HCT116 (cell line): Measurements from ENCODE around the gene TAGLN2. TPM values are rescaled to one million over a fixed set of nuclear protein-coding genes. Genes with fewer than 3 reads are reported as not detected.
A peak's percentile ranks its signal among the peaks of the same experiment; 100 is the strongest.

ENCODE experiments used
- ATAC-seq: fragments of 200-7000 bp; cut with Tn5 transposase; 2 replicates; pipeline ENCODE4 v1.9.1; 2020; ENCODE audit warnings: mild to moderate bottlenecking, moderate library complexity
- BruUV-seq: library from RNA; stranded (reverse); fragments of 400-500 nt; replicated peaks from 2 replicates; lab custom pipeline; 2021; lab: Mats Ljungman, UMichigan
- CTCF ChIA-PET: fragments of 300-600 bp; sonication (Branson Sonifier 250); formaldehyde crosslinking; loops from one replicate; lab custom pipeline; 2021; ENCODE audit warnings: antibody characterized with exemption; lab: Charles Lee
- POLR2A ChIA-PET: fragments of 300-600, 350-600 bp; sonication (Branson Sonifier 250); formaldehyde crosslinking; loops from one replicate; lab custom pipeline; 2021; ENCODE audit warnings: antibody characterized with exemption; lab: Charles Lee
- RAD21 ChIA-PET, 2 experiments: fragments of 300-600 bp; sonication (Branson Sonifier 250); formaldehyde crosslinking; loops; one replicate each; lab custom pipeline; 2023; ENCODE audit warnings: low total read pairs in 2 of 2; ENCODE audit not compliant: uncharacterized antibody in 2 of 2, unreplicated experiment in 2 of 2, low non-redundant PET in 1 of 2; lab: Charles Lee
- DNase-seq: peaks from one replicate; pipeline ENCODE4 v3.0.0-alpha.2; 2010; ENCODE audit warnings: low read depth, low spot score
- H2AFZ ChIP-seq: fragments of 200-600 bp; shearing (Covaris generic), sonication (generic); 2 replicates; pipeline ENCODE4 v1.6.1; 2017; ENCODE audit warnings: low read depth, mixed run types, mixed read lengths, antibody characterized with exemption, low read length; ENCODE audit not compliant: poor library complexity, severe bottlenecking
- H3K27ac ChIP-seq: 2 replicates; pipeline ENCODE4 v1.5.1; 2012; ENCODE audit warnings: low read depth, low read length
- H3K27me3 ChIP-seq: fragments of 200-600 bp; sonication (generic); 2 replicates; pipeline ENCODE4 v1.6.1; 2016; ENCODE audit warnings: mixed run types, low read length, mixed read lengths; ENCODE audit not compliant: insufficient read depth
- H3K36me3 ChIP-seq, 2 experiments: fragments of 200-500 bp in 1 of 2; fragments of 200-600 bp in 1 of 2; sonication (Bioruptor generic) in 1 of 2; sonication (generic) in 1 of 2; 2 replicates each; pipeline versions ENCODE4 v1.5.1 to v1.6.1; 2014 to 2016; ENCODE audit warnings: low read length in 2 of 2, inconsistent platforms in 1 of 2, mixed read lengths in 1 of 2, mixed run types in 1 of 2; ENCODE audit not compliant: insufficient read depth in 2 of 2, control insufficient read depth in 1 of 2
- H3K4me1 ChIP-seq, 2 experiments: fragments of 200-600 bp in 1 of 2; sonication (generic) in 1 of 2; 2 replicates each; pipeline versions ENCODE4 v1.5.1 to v1.6.1; 2012 to 2017; ENCODE audit warnings: low read length in 2 of 2, inconsistent platforms in 1 of 2, mild to moderate bottlenecking in 1 of 2, mixed read lengths in 1 of 2, mixed run types in 1 of 2, moderate library complexity in 1 of 2; ENCODE audit not compliant: insufficient read depth in 2 of 2, control insufficient read depth in 1 of 2
- H3K4me2 ChIP-seq: fragments of 200-600 bp; sonication (generic); 2 replicates; pipeline ENCODE4 v1.6.1; 2017; ENCODE audit warnings: mixed run types, low read length, mixed read lengths
- H3K4me3 ChIP-seq, 2 experiments: fragments of 200-600 bp in 1 of 2; sonication (generic) in 1 of 2; replicated peaks in 1 of 2; 2 replicates each; pipeline ENCODE4 v1.5.1; 2011 to 2016; ENCODE audit warnings: low read length in 2 of 2, control low read depth in 1 of 2, low read depth in 1 of 2, mild to moderate bottlenecking in 1 of 2, mixed read lengths in 1 of 2, mixed run types in 1 of 2
- H3K79me2 ChIP-seq: fragments of 200-600 bp; sonication (generic); 2 replicates; pipeline ENCODE4 v1.6.1; 2017; ENCODE audit warnings: mild to moderate bottlenecking, mixed run types, low read length, moderate library complexity, mixed read lengths; ENCODE audit not compliant: insufficient read depth
- H3K9ac ChIP-seq: fragments of 200-600 bp; sonication (generic); 2 replicates; pipeline ENCODE4 v1.6.1; 2016; ENCODE audit warnings: low read length, mixed read lengths
- H3K9me2 ChIP-seq: fragments of 200-600 bp; sonication (generic), shearing (Covaris generic); 2 replicates; pipeline ENCODE4 v1.6.1; 2017; ENCODE audit warnings: mixed run types, mild to moderate bottlenecking, moderate library complexity; ENCODE audit not compliant: insufficient read depth
- H3K9me3 ChIP-seq, 2 experiments: fragments of 200-500 bp in 1 of 2; fragments of 200-600 bp in 1 of 2; sonication (Bioruptor generic) in 1 of 2; sonication (generic) in 1 of 2; 2 replicates each; pipeline ENCODE4 v1.6.1; 2014 to 2017; ENCODE audit warnings: low read length in 2 of 2, mixed read lengths in 2 of 2, inconsistent platforms in 1 of 2, low read depth in 1 of 2, mild to moderate bottlenecking in 1 of 2, mixed run types in 1 of 2, moderate library complexity in 1 of 2; ENCODE audit not compliant: control insufficient read depth in 1 of 2, insufficient read depth in 1 of 2
- H4K20me1 ChIP-seq: fragments of 200-600 bp; sonication (generic), shearing (Covaris generic); 2 replicates; pipeline ENCODE4 v1.6.1; 2017; ENCODE audit warnings: mixed run types, mild to moderate bottlenecking, moderate library complexity; ENCODE audit not compliant: insufficient read depth
- EGR1 ChIP-seq: IDR thresholded peaks from 2 replicates; pipeline ENCODE4 v1.6.1; 2012; ENCODE audit warnings: low read depth
- ELF1 ChIP-seq: IDR thresholded peaks from 2 replicates; pipeline ENCODE4 v1.6.1; 2012; ENCODE audit warnings: low read depth, borderline replicate concordance
- EZH2 ChIP-seq: fragments of 200-600 bp; sonication (generic); IDR thresholded peaks from 2 replicates; pipeline ENCODE4 v1.6.1; 2017; ENCODE audit warnings: antibody characterized with exemption, mixed run types
- EZH2phosphoT487 ChIP-seq: fragments of 200-600 bp; IDR thresholded peaks from 2 replicates; pipeline ENCODE4 v1.6.1; 2018; ENCODE audit warnings: antibody characterized with exemption, borderline replicate concordance
- FOSL1 ChIP-seq: IDR thresholded peaks from 2 replicates; pipeline ENCODE4 v1.6.1; 2012; ENCODE audit warnings: low read depth
- JUND ChIP-seq: IDR thresholded peaks from 2 replicates; pipeline ENCODE4 v1.6.1; 2012
- POLR2AphosphoS5 ChIP-seq: IDR thresholded peaks from 2 replicates; pipeline ENCODE4 v1.6.1; 2011; ENCODE audit warnings: mild to moderate bottlenecking, low read depth, low read length, moderate library complexity
- RAD21 ChIP-seq: IDR thresholded peaks from 2 replicates; pipeline ENCODE4 v1.6.1; 2012; ENCODE audit warnings: low read depth, mild to moderate bottlenecking
- SIN3A ChIP-seq: IDR thresholded peaks from 2 replicates; pipeline ENCODE4 v1.6.1; 2012; ENCODE audit warnings: low read depth
- SP1 ChIP-seq: IDR thresholded peaks from 2 replicates; pipeline ENCODE4 v1.6.1; 2012; ENCODE audit warnings: low read depth
- SRF ChIP-seq: IDR thresholded peaks from 2 replicates; pipeline ENCODE4 v1.6.1; 2012; ENCODE audit warnings: low read depth
- YY1 ChIP-seq: IDR thresholded peaks from 2 replicates; pipeline ENCODE4 v1.6.1; 2011; ENCODE audit warnings: low read length, low read depth, moderate library complexity, mild to moderate bottlenecking; ENCODE audit not compliant: insufficient replicate concordance; ENCODE audit errors: extremely low read depth
- ZFX ChIP-seq: fragments of 450-650 bp; IDR thresholded peaks from 2 replicates; pipeline ENCODE4 v1.6.1; 2017
- ZNF274 ChIP-seq: fragments of 200-500 bp; sonication (Bioruptor generic); IDR thresholded peaks from 2 replicates; pipeline ENCODE4 v1.6.1; 2014; ENCODE audit warnings: mild to moderate bottlenecking, low read depth, low read length, inconsistent platforms
- intact Hi-C: fragments of 100-400 bp; cut with micrococcal nuclease; formaldehyde crosslinking; loops from 2 replicates; pipeline ENCODE4 v1.10.0; 2022
- total RNA-seq: library from RNA; stranded (reverse); gene quantifications from one replicate; pipeline ENCODE4 v1.2.1, GENCODE V29; 2021; ENCODE audit not compliant: unreplicated experiment
- TF ChIP-seq, protein P1 (sequence below): IDR thresholded peaks from 2 replicates; pipeline ENCODE4 v1.6.1; 2012; ENCODE audit warnings: low read depth
- TF ChIP-seq, protein P2 (sequence below): IDR thresholded peaks from 2 replicates; pipeline ENCODE4 v1.6.1; 2012
- TF ChIP-seq, protein P3 (sequence below): IDR thresholded peaks from 2 replicates; pipeline ENCODE4 v1.6.1; 2012
- TF ChIP-seq, protein P4 (sequence below), 3 experiments: fragments of 200-600 bp in 1 of 3; sonication (generic) in 1 of 3; IDR thresholded peaks in 2 of 3; conservative IDR thresholded peaks in 1 of 3; 2 replicates each; pipeline ENCODE4 v1.5.1; 2012 to 2017; ENCODE audit warnings: low read depth in 2 of 3, low read length in 2 of 3, antibody characterized with exemption in 1 of 3, borderline replicate concordance in 1 of 3, control low read depth in 1 of 3, mild to moderate bottlenecking in 1 of 3, mixed read lengths in 1 of 3, mixed run types in 1 of 3, moderate library complexity in 1 of 3; ENCODE audit not compliant: insufficient read depth in 1 of 3

Gene TAGLN2
- total RNA-seq, 1 experiment from 2014 or later, result 127 TPM

DNA sequence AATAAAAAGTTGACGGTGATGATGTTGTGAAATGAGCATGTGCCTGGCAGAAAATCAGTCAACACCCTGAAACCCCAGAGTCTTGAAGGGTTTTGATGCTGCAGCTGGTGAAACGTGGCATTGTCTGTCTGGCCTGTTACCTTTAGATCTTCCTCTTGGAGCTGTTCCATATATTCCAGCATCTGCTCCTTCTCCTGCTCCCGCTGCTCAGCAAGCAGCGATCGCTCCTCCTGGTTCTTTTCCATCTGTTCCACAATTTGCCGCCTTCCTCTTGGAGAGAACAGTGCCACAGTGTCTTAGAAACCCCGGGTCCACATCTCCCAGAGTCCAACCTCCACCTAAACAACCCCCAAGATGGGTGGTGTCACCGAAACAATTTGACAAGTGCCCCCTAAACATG lies 41.0 kb downstream of the TAGLN2 start:
- no peaks in the 10 kb centered on the region for H3K9me2 ChIP-seq
- intact Hi-C loops, result no loop called here
- no peaks in the 10 kb centered on the region for H3K27me3 ChIP-seq
- H3K9ac ChIP-seq, result no peak overlapping the region
- RAD21 ChIA-PET, result no interaction called here
- H2AFZ ChIP-seq, result no peak overlapping the region
- TF ChIP-seq YY1 (no peak), ZNF274 (no peak)
- TF ChIP-seq, all 23 proteins: peak for 0
- ATAC-seq (no peak), DNase-seq (no peak)
- Histone ChIP-seq H3K4me3 (no peak overlapping the region), H3K9me3 (no peaks in the 10 kb centered on the region), H3K36me3 (no peaks in the 10 kb centered on the region), H3K4me1 (peaks cover 21 to 41% of the 10 kb centered on the region in 2 experiments), H3K27ac (no peak overlapping the region), H4K20me1 (no peaks in the 10 kb centered on the region), H3K79me2 (no peaks in the 10 kb centered on the region), H3K4me2 (no peak overlapping the region)
- no TSS peak for BruUV-seq
- CTCF ChIA-PET, result no interaction called here
- POLR2A ChIA-PET, result no interaction called here

DNA sequence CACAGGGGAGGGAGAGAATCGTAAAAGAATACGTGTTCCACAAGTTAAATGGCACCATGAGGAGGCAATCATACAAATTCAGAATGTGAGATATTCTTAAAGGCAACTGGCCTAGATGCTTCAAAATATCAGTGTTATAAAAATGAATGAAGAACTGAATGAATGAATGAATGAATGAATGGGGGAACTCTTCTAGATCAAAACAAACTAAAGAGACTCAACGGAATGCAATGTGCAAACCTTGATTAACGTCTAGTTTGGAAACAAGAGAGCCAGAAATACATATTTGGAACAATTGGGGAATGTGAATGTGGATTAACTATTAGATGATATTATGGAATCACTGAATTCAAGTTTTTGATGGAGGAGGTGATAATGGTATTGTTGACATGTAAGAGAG lies 42.2 kb downstream of the TAGLN2 start:
- CTCF ChIA-PET, result interaction anchor here (2.4 kb wide), 1 partner anchor 85 kb away, joined by 11 read pairs; no protein-coding TSS in a partner anchor
- H4K20me1 ChIP-seq, result no peaks in the 10 kb centered on the region
- peaks cover 21 to 37% of the 10 kb centered on the region in 2 experiments for H3K4me1 ChIP-seq
- POLR2A ChIA-PET, result no interaction called here
- H3K27ac ChIP-seq, result no peak overlapping the region
- RAD21 ChIA-PET, result no interaction called here
- no TSS peak for BruUV-seq
- intact Hi-C loops, result no loop called here
- H3K4me2 ChIP-seq, result peak overlapping the region; percentile 54; the same call in 1 of the 2 replicates
- H3K4me3 ChIP-seq, result no peak overlapping the region
- no peaks in the 10 kb centered on the region for H3K9me2 ChIP-seq
- no peaks in the 10 kb centered on the region for H3K36me3 ChIP-seq
- ATAC-seq, result no peak
- H2AFZ ChIP-seq, result no peak overlapping the region
- H3K79me2 ChIP-seq, result no peaks in the 10 kb centered on the region
- no peaks in the 10 kb centered on the region for H3K27me3 ChIP-seq
- no peak for DNase-seq
- H3K9me3 ChIP-seq, result no peaks in the 10 kb centered on the region
- H3K9ac ChIP-seq, result no peak overlapping the region
- TF ChIP-seq FOSL1 (no peak), EZH2phosphoT487 (no peak), SP1 (no peak), POLR2AphosphoS5 (no peak), RAD21 (no peak), ZNF274 (no peak), SRF (no peak), ELF1 (no peak), ZFX (no peak), EZH2 (no peak), EGR1 (no peak), JUND (no peak), SIN3A (no peak)
- TF ChIP-seq, protein P1, sequence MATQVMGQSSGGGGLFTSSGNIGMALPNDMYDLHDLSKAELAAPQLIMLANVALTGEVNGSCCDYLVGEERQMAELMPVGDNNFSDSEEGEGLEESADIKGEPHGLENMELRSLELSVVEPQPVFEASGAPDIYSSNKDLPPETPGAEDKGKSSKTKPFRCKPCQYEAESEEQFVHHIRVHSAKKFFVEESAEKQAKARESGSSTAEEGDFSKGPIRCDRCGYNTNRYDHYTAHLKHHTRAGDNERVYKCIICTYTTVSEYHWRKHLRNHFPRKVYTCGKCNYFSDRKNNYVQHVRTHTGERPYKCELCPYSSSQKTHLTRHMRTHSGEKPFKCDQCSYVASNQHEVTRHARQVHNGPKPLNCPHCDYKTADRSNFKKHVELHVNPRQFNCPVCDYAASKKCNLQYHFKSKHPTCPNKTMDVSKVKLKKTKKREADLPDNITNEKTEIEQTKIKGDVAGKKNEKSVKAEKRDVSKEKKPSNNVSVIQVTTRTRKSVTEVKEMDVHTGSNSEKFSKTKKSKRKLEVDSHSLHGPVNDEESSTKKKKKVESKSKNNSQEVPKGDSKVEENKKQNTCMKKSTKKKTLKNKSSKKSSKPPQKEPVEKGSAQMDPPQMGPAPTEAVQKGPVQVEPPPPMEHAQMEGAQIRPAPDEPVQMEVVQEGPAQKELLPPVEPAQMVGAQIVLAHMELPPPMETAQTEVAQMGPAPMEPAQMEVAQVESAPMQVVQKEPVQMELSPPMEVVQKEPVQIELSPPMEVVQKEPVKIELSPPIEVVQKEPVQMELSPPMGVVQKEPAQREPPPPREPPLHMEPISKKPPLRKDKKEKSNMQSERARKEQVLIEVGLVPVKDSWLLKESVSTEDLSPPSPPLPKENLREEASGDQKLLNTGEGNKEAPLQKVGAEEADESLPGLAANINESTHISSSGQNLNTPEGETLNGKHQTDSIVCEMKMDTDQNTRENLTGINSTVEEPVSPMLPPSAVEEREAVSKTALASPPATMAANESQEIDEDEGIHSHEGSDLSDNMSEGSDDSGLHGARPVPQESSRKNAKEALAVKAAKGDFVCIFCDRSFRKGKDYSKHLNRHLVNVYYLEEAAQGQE, result no peak
- TF ChIP-seq, protein P2, sequence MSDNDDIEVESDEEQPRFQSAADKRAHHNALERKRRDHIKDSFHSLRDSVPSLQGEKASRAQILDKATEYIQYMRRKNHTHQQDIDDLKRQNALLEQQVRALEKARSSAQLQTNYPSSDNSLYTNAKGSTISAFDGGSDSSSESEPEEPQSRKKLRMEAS, result no peak
- TF ChIP-seq, protein P3, sequence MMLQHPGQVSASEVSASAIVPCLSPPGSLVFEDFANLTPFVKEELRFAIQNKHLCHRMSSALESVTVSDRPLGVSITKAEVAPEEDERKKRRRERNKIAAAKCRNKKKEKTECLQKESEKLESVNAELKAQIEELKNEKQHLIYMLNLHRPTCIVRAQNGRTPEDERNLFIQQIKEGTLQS, result no peak
- TF ChIP-seq, protein P4, sequence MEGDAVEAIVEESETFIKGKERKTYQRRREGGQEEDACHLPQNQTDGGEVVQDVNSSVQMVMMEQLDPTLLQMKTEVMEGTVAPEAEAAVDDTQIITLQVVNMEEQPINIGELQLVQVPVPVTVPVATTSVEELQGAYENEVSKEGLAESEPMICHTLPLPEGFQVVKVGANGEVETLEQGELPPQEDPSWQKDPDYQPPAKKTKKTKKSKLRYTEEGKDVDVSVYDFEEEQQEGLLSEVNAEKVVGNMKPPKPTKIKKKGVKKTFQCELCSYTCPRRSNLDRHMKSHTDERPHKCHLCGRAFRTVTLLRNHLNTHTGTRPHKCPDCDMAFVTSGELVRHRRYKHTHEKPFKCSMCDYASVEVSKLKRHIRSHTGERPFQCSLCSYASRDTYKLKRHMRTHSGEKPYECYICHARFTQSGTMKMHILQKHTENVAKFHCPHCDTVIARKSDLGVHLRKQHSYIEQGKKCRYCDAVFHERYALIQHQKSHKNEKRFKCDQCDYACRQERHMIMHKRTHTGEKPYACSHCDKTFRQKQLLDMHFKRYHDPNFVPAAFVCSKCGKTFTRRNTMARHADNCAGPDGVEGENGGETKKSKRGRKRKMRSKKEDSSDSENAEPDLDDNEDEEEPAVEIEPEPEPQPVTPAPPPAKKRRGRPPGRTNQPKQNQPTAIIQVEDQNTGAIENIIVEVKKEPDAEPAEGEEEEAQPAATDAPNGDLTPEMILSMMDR (IDR thresholded peaks at IDR 0.05 in 2 of 3, conservative IDR thresholded peaks at IDR 0.05 in 1 of 3; ENCODE audit: borderline replicate concordance in 1 of 3, insufficient read depth in 1 of 3, low read depth in 2 of 3, low read length in 2 of 3), result no peak
